Activated T-helper 9 cell treated with anti-CD3 and anti-CD28 coated beads, Interleukin-2, amount 50 U/mL, for 16 hours (primary cell): Measurements from ENCODE around the gene NEIL3.

ENCODE experiments used
- DNase-seq: peaks from one replicate; pipeline ENCODE4 v3.0.0-alpha.2; 2020; ENCODE audit warnings: low read depth

Gene NEIL3

DNA sequence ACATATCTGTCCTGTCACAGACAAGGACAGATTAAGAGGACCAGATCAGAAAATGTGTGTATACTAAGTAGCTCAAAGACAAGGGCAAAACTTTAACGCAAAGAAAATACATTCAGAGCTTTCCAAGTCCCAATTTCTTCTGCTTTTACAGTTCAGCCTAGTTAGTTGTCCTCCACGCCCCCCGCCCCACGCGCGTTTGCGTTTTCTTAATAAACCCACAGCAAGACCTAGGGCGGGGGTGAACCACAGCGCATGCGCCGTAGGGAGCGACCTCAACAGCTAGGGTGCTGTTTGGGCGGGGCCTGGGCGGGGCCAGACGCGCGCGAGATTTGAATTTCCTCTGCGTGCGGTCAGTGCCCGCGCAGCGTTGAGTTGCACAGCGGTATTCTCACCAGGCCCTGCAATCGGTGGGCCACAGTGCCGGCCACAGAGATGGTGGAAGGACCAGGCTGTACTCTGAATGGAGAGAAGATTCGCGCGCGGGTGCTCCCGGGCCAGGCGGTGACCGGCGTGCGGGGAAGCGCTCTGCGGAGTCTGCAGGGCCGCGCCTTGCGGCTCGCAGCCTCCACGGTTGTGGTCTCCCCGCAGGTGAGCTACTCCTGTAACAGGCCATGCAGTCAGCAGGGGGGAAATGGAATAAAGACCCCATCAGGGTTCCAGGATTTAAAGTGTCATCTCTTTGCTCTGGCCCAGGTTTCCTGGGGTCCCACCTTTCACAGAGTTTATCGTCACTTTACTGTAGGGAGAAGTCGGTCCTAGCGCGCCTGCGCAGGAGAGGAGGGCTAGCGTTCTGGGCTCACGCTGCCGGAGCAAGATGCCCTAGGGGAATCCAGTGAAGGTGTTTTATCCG, at the start of gene NEIL3:
Gene NEIL3 (plus strand): TSS at position 353 of the 850 bp plus-strand sequence. CDS start 80 bp downstream, at position 433.
- peak; percentile 94 for DNase-seq

DNA sequence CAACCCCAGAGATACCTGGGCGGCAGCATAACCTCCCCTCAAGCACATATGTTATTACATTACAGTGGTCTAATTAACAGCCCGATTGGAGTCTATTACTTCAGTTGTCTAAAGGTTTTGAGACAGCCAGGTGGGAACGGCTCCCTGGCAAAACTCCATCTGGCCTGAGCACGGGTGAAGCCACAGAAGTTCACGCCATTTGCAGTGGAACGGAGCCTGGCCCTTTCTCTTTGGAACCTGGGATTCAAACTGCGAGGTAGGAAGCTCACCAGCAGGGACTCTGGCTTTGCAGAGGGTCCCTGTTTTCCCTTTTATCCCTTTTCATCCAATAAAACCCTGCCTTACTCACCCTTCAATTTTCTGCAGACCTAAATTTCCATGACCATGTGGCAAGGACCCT, 45.9 kb upstream of the NEIL3 start:
- DNase-seq = no peak

DNA sequence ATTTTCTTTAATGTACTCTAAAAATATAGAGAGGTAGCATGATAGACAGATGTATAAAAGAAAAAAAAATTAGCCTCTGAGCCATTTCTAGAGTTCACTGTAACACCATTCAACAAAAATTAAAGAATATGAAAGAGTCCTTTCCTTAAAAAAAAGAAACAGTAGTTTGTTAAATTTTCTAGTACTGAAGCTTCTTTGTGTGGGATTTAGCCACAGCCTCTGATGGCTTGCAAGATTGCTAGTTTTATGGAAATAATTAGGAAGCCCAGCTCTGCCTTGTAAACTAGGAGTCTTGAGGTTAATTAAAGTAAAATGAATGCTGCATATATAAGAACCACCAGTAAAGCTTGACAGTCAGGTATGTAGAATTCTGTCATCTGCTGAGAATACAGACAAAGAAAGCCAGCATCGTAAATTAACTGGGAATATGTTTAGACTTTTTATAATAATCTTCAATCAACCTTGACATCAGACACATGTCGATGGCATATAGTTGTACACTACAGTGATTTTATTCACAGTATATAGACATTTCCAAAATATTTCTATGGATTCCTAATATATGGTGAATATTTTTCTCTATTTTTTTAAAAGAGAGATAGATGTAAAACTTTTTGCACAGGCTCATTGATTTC, 44.8 kb upstream of the NEIL3 start:
- no peak for DNase-seq

- DNase-seq = no peak
These were observed 43.9 kb upstream of the NEIL3 start for GRCh38 chr4:177265729-177266128.

DNA sequence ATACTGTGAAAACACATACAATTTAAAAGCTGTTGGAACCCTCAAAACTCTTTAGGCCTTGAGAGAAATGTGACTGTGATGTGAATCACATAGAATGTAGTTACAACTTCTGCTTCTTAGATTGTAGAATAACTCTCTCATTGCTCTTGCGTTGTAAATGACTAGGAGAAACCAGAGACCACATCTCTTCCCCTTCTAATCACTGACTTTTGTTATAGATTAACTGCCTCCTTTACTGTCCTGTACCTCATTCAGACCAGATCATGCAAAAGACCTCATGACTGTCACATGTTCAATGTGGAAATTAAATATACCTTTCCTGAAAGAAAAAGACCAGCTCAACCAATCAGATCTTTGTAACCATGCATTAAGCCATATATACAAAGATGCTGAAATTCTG, 43.2 kb upstream of the NEIL3 start:
- DNase-seq = no peak

DNA sequence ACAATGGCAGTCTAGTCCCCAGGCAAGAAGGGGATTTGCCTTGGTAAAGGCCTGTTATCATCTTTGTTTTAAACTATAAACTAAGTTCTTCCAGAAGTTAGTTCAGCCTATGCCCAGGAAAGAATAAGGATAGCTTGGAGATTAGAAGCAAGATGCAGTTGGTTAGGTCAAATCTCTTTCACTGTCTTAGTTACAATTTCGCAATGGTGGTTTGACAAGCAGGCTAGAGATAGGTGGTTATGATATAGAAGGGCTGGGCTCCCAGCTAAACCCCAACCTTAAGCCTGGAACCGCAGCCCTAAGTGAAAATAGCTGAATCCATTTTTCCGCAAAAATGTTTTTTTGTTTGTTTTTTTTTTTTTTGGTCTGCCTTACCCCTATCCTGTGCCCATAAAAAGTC, 41.8 kb upstream of the NEIL3 start:
- no peak for DNase-seq

GRCh38 chr4:177271091-177271490, 38.6 kb upstream of the NEIL3 start:
- DNase-seq = no peak

DNA sequence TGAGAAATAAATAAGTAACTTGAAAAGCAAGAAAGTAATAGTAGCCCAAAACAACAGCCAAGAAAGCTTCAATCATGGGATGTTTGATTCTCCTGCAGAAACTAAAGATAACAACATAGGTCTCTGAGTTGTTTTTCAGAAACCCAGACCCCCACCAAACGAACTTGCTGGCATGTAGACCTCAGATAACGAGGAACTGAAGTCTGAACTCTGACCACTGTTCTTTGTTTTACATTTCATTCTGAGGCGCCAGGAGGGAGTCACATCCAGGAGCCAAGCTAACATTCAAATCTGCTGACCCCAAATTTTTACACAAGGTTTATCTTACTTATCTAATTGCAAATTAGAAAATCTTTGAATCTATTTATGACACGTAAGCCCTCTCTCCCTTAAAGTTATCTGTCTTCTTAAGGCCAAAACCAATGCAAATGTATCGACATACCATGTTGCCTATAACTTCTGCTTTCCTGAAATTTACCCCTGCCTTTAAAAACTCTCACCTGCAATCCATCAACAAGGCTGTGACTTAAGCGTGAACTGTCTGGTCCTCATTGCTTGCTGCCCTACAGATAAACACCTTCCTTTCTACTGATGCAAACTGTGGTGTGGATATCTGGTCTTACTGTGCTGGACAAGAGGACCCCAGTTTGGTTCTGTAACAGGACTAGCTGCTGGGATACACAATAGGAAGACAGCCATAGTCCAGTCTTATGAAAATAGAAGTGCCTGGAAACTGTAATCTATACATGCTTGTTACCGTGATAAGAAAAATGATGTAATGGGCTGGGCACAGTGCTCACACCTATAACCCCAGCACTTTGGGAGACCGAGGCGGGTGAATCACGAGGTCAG, 37.5 kb upstream of the NEIL3 start:
- no peak for DNase-seq

DNA sequence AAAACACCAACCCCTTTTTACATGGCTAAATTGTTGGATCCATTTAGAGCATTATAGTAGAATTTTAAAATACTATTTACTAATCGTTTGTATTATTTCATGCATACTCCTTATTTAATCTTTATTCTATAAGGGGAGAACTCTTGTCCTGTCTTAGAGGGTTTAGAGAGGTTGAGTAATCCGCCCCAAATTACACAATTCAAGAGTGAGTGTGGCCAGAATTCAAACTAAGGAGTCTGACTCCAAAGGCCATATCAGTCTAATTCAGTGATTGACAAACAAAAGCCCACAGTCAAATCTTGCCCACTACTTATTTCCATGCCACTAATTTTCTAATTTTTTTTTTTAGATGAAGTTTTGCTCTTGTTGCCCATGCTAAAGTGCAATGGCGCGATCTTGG, 33.7 kb upstream of the NEIL3 start:
- no peak for DNase-seq

- no peak for DNase-seq
These were observed 28.2 kb upstream of the NEIL3 start for GRCh38 chr4:177281351-177281909.

GRCh38 chr4:177282284-177282835, 27.3 kb upstream of the NEIL3 start:
- no peak for DNase-seq

- DNase-seq = no peak
These were observed 26.5 kb upstream of the NEIL3 start for GRCh38 chr4:177283167-177283566.

- DNase-seq = no peak
These were observed 23.7 kb upstream of the NEIL3 start for GRCh38 chr4:177285953-177286352.

- no peak for DNase-seq
These were observed 22.4 kb upstream of the NEIL3 start for GRCh38 chr4:177287255-177287654.

- no peak for DNase-seq
These were observed 21.3 kb upstream of the NEIL3 start for GRCh38 chr4:177288335-177288734.

- no peak for DNase-seq
These were observed 18.9 kb upstream of the NEIL3 start for GRCh38 chr4:177290780-177291179.

- no peak for DNase-seq
These were observed 17.5 kb upstream of the NEIL3 start for GRCh38 chr4:177292171-177292570.

- no peak for DNase-seq
These were observed 16.3 kb upstream of the NEIL3 start for GRCh38 chr4:177293208-177294033.

GRCh38 chr4:177297785-177298391, 11.8 kb upstream of the NEIL3 start:
- no peak for DNase-seq

GRCh38 chr4:177301126-177301639, 8.5 kb upstream of the NEIL3 start:
- no peak for DNase-seq
